Stimulated activated effector memory CD8-positive, alpha-beta T cell treated with anti-CD3 and anti-CD28 coated beads, Interleukin-12 subunit alpha, Interleukin-12 subunit beta, amount 100 ng/mL, for 72 hours (primary cell): Measurements from ENCODE around the gene SPON2.

Source experiments
- ATAC-seq: fragments of 150-1000 bp; cut with Tn5 transposase; 2 replicates; pipeline ENCODE4 v1.10.0; 2021
- DNase-seq, 2 donors: peaks; one replicate each; pipeline ENCODE4 v3.0.0; 2021 to 2022; ENCODE audit warnings: low spot score in 2 of 2
- H3K27ac Mint-ChIP-seq: one replicate; pipeline ENCODE4 v1.8.0; 2022; ENCODE audit warnings: mild to moderate bottlenecking, mixed read lengths
- H3K36me3 Mint-ChIP-seq: one replicate; pipeline ENCODE4 v1.8.0; 2022; ENCODE audit warnings: mild to moderate bottlenecking, mixed read lengths
- H3K4me1 Mint-ChIP-seq: one replicate; pipeline ENCODE4 v1.8.0; 2022; ENCODE audit warnings: mixed read lengths
- H3K4me3 Mint-ChIP-seq: one replicate; pipeline ENCODE4 v1.8.0; 2022; ENCODE audit warnings: mild to moderate bottlenecking, mixed read lengths
- H3K9me3 Mint-ChIP-seq: one replicate; pipeline ENCODE4 v1.8.0; 2022; ENCODE audit warnings: mixed read lengths

The SPON2 gene

DNA sequence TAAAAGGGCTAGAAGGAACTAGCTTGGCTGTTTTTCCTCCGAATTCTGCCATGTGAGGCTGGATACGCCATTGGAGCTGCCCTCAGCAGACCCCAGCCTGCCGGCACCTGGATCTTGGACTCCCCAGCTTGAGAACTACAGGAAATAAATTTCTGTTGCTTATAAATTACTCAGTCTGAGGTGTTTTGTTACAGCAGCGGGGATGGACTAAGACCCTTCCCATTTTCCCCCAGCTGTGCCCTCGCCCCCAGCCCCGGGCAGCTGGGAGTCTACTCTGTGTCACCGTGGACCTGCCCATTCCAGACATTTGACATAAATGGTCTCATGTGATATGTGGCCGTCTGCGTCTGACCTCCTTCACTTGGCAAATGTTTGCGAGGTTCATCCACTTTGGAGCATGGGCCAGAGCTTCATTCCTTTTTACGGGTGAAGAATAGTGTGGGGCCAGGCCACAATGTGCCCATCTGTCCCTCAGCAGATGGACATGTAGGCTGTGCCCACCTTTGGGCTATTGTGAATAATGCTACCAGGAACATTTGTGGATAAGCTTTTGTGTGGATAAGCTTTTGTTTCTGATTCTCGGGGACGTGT lies 30.7 kb upstream of the SPON2 start:
- ATAC-seq (no peak), DNase-seq (no peak)
- peaks cover 59% of the 10 kb centered on the region for H3K4me1 Mint-ChIP-seq
- peaks cover 28% of the 10 kb centered on the region for H3K36me3 Mint-ChIP-seq
- H3K9me3 Mint-ChIP-seq, result no peaks in the 10 kb centered on the region
- peak overlapping the region; percentile 63 for H3K27ac Mint-ChIP-seq
- peak overlapping the region; percentile 72 for H3K4me3 Mint-ChIP-seq

DNA sequence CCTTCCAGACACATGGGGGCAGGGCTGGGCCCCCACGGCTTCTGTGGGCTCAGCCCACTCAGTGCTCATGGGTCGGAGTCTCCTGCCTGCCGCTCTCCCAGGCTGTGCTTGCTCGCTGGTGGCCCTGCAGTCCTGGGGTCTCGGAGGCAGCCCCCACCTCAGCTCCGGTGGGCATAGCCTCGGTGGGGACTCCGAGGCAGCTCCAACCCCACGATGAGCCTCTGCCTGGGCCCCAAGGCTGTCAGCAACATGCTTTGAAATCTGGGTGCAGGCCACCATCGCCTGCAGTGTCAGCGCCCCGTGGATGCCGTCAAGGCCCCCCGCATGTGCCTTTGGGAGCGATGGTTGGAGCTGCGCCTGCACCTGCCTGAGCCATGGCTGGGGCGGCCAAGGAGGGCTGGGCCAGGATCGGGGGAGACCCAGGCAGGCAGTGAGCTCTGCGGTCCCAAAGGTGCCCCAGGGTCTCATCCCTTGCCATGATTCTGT lies 30.2 kb upstream of the SPON2 start:
- peak overlapping the region; percentile 98 for H3K27ac Mint-ChIP-seq
- H3K9me3 Mint-ChIP-seq, result no peaks in the 10 kb centered on the region
- peak overlapping the region; percentile 72 for H3K4me3 Mint-ChIP-seq
- no peak for DNase-seq
- peaks cover 30% of the 10 kb centered on the region for H3K36me3 Mint-ChIP-seq
- H3K4me1 Mint-ChIP-seq, result peaks cover 63% of the 10 kb centered on the region
- no peak for ATAC-seq

DNA sequence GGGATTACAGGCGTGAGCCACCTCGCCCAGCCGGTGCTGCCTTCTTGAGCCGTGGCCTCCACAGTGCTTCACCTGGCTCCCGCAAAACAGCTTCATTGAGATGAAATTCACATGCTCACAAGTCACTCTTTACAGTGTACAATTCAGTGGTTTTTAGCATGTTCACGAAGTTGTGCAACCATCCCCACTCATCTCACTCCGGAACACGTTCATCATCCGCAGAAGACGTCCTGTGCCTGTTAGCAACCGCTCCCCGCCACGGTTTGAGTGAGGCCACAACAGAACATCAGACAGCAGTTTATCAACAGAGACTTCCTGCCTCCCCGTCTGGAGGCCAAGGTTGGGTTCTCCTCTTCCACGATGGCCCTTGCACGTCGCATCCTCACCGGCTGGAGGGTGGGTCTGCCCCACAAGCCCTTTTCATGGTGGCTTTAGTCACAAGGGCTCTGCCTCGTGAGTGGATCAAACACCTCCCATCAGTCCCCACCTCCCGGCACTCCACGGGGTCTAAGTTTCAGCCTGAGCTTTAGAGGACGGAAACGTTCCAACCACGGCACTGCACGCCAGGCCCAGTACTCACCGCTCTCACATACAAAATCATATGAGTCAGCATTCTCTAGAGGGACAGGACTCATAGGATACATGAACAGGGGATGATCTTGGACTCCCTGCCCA lies 29.6 kb upstream of the SPON2 start:
- Mint-ChIP-seq H3K27ac (peak overlapping the region; percentile 98), H3K36me3 (peaks cover 36% of the 10 kb centered on the region), H3K4me1 (peaks cover 66% of the 10 kb centered on the region), H3K9me3 (no peaks in the 10 kb centered on the region), H3K4me3 (peak overlapping the region; percentile 72)
- DNase-seq (peak; percentile 69 to 91), ATAC-seq (peak; percentile 91)

DNA sequence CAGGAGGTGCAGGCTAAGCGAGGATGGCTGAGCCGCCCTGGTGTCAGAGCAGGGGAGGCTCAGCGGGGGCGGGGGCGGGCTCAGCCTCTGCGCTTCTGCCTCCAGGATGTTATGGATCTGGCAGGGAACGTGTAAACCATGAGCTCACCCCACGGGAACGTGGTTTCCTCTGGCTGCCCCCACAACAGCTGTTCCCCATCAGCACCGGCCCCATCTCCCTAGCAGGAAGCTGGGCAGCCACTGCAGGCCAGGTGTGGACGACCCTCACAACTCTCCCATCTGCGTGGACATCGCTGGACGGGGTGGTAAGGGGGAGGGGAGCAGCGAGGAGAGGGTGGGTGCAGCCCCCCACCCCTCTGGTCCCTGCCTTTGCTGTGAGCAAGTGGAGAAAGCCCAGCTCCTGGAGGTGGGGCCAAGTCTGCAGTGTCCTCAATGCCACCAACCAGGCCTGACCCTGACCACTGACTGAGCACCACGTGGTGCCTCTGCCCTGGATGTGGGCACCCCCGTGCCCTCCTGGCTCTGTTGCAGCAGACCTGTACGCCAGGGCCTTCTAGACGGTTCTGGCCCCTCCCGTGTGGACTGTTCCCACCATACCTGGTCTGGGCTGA lies 28.1 kb upstream of the SPON2 start:
- peak overlapping the region; percentile 72 for H3K4me3 Mint-ChIP-seq

DNA sequence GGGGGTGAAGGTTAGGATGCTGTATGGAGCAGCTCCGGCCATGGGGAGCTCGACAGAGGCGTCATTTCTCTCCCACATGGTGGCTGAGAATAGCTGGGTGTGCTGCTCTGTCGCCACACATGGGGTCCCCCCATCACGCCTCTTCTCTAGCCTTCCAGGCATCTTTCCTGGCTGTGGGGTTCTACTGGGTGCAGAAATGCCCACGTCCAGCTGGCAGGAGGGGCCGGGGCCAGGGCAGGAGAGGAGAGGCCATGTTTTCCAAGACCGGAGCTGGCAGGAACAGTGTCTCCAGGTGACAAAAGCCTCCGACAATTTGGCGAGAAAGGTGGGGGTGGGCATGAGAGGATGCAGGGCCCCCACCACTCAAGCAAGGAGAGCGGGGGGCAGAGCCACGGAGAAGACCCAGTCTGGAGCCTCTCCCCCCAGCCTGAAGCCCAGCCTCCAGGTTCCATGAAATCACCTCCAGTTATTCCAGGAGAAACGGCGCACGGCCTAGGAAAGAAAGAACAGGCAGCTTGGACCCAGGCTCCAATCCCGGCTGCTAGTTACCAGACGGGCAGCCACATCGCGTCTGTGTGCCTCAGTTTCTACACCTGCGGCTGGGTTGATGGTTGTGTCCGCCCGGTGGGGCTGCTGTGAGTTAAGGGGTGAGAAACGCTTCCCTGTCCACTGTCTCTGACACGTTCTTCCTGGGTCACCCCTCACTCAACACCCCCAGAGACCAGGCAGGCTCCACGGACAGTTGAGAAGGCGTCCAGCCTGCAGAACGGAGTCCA lies 27.4 kb upstream of the SPON2 start:
- Mint-ChIP-seq H3K4me1 (peaks cover 72% of the 10 kb centered on the region), H3K4me3 (peak overlapping the region; percentile 72), H3K36me3 (peaks cover 46% of the 10 kb centered on the region), H3K9me3 (no peaks in the 10 kb centered on the region), H3K27ac (no peak overlapping the region)
- ATAC-seq (no peak), DNase-seq (no peak)

More for the DNA sequence above, 28.1 kb upstream of the SPON2 start:
- Mint-ChIP-seq H3K4me1 (peaks cover 79% of the 10 kb centered on the region), H3K36me3 (peaks cover 46% of the 10 kb centered on the region), H3K9me3 (no peaks in the 10 kb centered on the region), H3K27ac (peak overlapping the region; percentile 98)
- no peak for ATAC-seq
- no peak for DNase-seq

DNA sequence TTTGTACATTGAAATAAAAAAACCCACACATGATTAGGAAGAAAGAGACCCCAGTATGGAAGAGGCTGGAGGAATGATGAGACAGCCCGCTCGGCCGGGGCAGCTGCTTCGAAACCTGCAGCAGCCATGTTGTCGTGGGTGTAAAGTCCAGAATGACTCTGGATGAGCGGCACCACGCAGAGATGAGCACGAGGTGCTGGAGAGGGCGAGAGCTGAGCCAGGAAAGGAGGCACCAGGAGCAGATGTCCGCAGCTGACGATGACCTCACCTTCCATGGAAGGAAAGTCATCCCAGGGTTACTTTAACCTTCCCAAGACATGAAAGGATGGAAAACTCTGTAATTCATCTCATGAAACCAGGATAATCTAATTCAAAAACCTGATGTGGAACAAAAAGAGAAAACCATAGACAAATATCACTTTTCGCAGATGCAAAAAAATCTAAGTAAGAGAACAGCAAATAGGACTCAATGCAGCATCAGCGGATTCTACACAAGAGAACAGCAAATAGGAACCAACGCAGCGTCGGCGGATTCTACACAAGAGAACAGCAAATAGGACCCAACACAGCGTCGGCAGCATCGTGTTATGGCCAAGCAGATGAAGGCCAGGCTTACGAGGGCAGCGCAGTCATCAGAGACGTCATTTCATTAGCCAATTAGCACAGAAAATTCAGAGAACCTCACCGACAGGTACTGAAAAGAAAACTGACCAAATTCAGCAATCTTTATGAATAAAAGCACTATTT lies 25.9 kb upstream of the SPON2 start:
- no peak overlapping the region for H3K4me3 Mint-ChIP-seq
- H3K27ac Mint-ChIP-seq, result no peak overlapping the region
- H3K4me1 Mint-ChIP-seq, result peaks cover 57% of the 10 kb centered on the region
- H3K36me3 Mint-ChIP-seq, result peaks cover 39% of the 10 kb centered on the region
- H3K9me3 Mint-ChIP-seq, result no peaks in the 10 kb centered on the region
- ATAC-seq (no peak), DNase-seq (no peak)

DNA sequence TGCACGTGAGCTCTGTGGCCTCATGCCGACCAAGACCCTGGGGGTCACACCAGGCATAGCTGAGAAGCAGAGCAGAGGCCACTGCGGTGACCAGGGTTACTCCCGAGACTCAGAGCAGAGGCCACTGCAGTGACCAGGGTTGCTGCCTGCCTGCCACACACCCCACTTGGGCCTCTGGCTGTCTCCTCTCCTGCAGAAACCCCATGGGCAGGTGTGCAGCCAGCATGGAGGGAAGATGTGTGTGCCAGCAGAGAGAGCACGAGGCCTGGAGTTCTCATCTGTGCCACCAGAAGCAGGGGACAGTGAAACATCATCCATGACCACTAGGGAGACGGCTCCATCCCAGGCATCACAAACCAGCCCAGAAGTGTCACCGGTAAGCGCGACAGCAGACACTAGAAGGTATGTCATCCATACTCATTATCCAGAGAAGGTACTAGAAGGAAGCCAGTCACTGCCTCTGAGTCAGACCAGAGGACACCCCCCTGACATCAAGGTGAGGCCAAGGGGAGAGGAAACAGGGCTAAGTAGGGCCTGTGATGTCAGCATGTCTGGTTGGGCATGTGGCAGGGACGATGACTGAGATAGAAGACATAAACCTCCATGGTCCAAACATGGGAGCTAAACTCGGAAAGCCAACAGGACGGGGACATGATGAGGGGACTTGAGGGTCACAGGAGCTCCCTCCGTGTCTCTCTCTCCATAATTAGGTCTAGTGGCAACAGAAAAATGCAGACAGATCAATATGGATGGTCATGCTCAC lies 24.2 kb upstream of the SPON2 start:
- ATAC-seq, result no peak
- Mint-ChIP-seq H3K4me3 (no peak overlapping the region), H3K27ac (no peak overlapping the region), H3K9me3 (no peaks in the 10 kb centered on the region), H3K36me3 (peaks cover 30% of the 10 kb centered on the region), H3K4me1 (peaks cover 41% of the 10 kb centered on the region)
- DNase-seq, result no peak

DNA sequence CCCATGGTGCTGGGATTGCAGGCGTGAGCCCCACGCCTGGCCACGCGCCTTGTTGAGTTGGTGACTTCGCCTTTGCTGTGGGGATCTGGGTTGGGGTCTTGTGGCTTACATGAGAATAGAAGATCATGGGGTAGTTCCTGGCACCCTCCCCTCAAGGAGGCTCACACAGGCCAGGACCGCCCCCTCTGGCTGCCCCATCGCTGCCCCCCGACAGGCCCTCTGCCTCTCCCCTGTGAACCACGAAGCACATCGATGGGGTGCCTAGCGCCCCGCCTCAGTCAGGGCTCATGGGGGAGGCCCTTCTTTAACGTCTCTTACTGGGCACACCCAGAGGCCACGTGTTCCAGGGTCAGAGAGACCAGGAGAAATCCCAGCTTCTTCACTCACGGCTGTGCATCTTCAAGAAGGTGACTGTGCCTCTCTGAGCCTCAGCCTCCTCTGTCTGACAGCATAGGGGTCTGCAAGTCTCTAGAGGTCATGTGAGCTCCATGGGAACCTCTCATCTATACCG lies 23.6 kb upstream of the SPON2 start:
- H3K9me3 Mint-ChIP-seq, result no peaks in the 10 kb centered on the region
- peaks cover 25% of the 10 kb centered on the region for H3K36me3 Mint-ChIP-seq

DNA sequence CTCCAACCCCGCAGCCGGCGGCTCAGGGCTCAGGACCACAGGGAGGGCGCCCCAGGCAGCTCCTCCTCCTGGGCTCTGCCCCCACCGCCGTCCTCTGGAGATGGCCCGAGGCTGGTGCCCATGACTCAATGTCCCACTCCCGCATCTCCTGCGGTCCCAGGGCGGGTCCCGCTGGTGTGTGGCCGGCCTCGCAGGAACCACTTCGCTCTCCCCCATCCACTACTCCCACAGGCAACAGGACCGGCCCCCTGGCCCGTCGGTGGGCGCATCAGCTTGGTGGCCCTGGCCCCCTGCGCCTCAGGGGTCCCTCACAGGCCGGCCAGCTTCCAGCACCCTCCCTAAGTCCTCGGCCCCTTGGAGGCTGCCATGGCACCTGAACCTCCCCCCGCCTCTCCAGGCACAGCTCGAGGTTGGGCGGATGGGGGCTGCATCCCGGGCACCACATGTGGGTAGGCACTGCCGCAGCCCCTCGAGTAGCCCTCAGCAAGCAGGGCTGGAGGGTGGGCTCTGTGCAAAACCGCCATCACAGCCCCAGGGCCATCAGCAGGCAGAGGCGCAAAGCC lies 22.8 kb upstream of the SPON2 start:
- ATAC-seq, result no peak
- DNase-seq, result no peak
- H3K4me1 Mint-ChIP-seq, result peaks cover 32% of the 10 kb centered on the region
- H3K4me3 Mint-ChIP-seq, result no peak overlapping the region
- peaks cover 25% of the 10 kb centered on the region for H3K36me3 Mint-ChIP-seq
- H3K9me3 Mint-ChIP-seq, result no peaks in the 10 kb centered on the region
- no peak overlapping the region for H3K27ac Mint-ChIP-seq

More for the DNA sequence above, 23.6 kb upstream of the SPON2 start:
- Mint-ChIP-seq H3K27ac (no peak overlapping the region), H3K4me1 (peaks cover 35% of the 10 kb centered on the region), H3K4me3 (no peak overlapping the region)
- no peak for ATAC-seq
- no peak for DNase-seq

DNA sequence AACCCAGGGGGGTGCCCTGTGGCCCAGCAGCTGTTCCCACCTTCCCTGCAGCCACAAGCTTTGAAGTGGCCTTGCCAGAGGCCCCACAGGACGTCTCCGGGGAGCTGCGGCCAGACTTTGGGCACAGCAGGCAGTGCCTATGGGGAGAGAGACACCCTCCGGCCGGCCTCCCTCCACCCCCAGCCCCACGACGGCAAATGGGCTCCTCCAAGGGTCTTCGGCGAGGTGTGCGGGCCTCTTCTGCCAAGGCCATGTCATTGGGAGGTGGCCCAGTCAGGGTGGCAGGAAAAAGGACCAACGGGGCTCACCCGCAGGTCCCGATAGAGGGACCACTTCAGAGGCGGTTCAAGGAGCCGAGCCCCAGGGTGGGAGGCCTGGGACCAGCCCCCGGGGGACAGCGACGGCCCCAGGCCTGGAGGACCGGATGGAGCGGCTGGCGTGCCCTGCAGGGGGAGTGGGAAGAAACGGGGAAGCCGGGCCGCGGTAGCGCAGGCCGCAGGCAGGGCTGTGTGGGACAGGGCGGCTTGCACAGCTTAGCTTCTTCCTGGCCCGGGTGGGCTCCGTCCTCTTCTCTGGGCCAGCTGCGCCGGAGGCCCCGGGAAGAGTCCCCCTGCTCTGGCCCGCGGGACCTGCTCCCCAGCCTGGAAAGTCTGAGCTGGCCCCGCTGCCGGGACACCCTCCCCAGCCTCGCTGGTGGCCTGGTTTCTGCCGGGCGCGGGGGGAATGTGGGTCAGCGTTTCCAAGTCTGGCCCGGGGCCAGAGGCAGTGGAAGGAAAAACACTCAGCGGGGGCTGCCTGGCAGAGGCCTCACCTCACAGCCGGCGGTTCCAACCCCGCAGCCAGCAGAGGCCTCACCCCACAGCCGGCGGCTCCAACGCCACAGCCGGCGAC lies 21.9 kb upstream of the SPON2 start:
- ATAC-seq, result no peak
- H3K27ac Mint-ChIP-seq, result no peak overlapping the region
- peaks cover 25% of the 10 kb centered on the region for H3K4me1 Mint-ChIP-seq
- H3K4me3 Mint-ChIP-seq, result no peak overlapping the region
- H3K36me3 Mint-ChIP-seq, result peaks cover 25% of the 10 kb centered on the region
- DNase-seq, result peak in 1 of 2 donors; percentile 2
- no peaks in the 10 kb centered on the region for H3K9me3 Mint-ChIP-seq

DNA sequence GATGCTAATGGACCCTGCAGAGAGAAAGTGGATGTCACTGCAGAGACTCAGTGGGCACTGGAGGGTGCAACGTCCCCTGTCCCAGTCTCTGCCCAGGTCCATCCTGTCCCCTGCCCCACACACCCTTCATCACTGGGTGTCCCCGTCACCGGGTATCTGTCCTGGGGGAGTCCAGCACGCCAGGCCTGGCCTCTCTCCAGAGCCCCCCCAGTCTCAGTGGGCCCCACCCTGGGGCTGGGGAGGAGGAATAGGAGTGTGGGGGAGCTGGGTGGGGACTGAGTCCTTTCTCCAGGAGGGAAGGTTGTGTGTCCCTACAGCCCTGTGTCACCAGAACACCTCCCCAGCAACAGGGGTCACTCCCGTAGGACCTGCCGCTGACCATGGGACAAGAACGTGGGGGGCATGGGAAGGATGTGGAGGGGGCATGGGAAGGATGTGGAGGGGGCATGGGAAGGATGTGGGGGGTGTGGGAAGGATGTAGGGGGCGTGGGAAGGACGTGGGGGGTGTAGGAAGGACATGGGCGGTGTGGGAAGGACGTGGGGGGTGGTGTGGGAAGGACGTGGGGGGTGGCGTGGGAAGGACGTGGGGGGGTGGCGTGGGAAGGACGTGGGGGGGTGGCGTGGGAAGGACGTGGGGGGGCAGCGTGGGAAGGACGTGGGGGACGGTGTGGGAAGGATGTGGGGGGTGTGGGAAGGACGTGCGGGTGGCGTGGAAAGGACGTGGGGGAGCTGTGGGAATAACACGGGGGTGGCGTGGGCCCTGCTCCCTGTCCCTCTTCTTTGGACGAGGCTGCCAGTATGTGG lies 21.0 kb upstream of the SPON2 start:
- H3K36me3 Mint-ChIP-seq, result peaks cover 22% of the 10 kb centered on the region
- peaks cover 29% of the 10 kb centered on the region for H3K4me1 Mint-ChIP-seq
- DNase-seq (peak in 1 of 2 donors; percentile 5), ATAC-seq (no peak)
- no peaks in the 10 kb centered on the region for H3K9me3 Mint-ChIP-seq
- no peak overlapping the region for H3K27ac Mint-ChIP-seq
- H3K4me3 Mint-ChIP-seq, result no peak overlapping the region

DNA sequence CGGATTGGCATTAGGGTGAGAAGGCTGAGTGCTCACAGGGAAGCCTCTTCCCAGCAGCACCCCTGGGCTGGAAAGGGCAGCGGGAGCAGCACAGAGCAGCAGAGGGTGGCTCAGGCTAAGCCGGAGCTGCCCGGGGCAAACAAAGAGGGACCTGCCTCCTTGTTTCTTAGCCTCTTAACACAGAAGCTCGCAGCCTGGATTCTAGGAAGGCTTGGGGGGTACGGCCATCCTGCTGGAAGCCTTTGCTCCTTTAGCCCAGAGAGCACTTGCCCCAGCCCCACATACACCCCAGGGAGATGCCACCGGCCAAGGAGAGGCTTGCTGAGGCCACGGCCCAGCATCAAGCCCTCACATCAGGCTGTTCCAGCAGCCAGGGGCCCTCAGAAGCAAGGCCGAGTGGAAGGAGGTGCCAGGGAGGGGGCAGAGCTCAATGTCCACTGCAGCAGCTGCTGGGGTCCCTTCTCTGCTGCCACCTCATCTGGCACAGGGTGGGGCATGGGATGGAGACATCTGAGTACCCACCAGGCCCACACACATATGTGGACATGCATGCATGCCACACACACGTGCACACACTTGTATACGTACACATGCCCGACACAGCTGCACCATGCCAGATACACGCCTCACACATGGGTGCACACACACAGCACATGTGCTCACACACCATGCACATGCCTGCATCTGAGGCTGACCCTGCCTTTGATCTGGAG lies 20.3 kb upstream of the SPON2 start:
- H3K4me3 Mint-ChIP-seq, result no peak overlapping the region

More for the DNA sequence above, 20.3 kb upstream of the SPON2 start:
- no peaks in the 10 kb centered on the region for H3K9me3 Mint-ChIP-seq
- peaks cover 28% of the 10 kb centered on the region for H3K4me1 Mint-ChIP-seq
- ATAC-seq, result peak; percentile 29
- peak overlapping the region; percentile 17 for H3K27ac Mint-ChIP-seq
- peak in 1 of 2 donors; percentile 2 for DNase-seq
- H3K36me3 Mint-ChIP-seq, result peaks cover 17% of the 10 kb centered on the region
